Endothelial cell of hepatic sinusoid (primary cell): ENCODE results near the gene GPR132.
"Not testable (repeated sequence)": the region's sequence is repeated elsewhere in the genome, so short reads cannot be mapped to it uniquely, and the experiment has no call there.

Experiments
- in situ Hi-C: cut with HindIII; loops from 2 replicates; pipeline ENCODE4 v1.10.0; 2017; ENCODE audit warnings: low sequenced_read_pairs

GPR132 gene

DNA sequence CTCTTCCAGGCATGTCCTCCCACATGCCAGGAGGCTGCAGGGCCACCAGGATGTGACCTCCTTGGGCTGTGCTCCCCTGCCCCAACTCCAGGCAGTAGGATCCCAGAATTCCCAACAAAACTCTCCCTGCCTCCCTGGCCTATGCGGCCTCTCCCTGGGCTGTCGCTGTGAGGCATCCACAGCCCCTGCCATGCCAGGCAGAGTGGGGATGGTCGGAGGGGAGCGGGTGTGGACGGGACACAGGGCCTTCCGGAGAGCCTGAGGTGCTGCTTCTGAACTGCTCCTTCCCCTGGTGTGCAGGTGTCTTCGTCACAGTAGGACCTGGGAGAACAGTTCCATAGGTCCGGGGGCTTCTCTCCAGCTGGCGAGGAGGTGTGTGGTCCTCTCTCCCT lies 18.3 kb downstream of the GPR132 start:
- in situ Hi-C loops: no loop called here

GRCh38 chr14:105045710-105046326 lies 19.4 kb downstream of the GPR132 start:
- in situ Hi-C loops: no loop called here

- in situ Hi-C loops: no loop called here
Measured at GRCh38 chr14:105043641-105044040, 21.6 kb downstream of the GPR132 start.

DNA sequence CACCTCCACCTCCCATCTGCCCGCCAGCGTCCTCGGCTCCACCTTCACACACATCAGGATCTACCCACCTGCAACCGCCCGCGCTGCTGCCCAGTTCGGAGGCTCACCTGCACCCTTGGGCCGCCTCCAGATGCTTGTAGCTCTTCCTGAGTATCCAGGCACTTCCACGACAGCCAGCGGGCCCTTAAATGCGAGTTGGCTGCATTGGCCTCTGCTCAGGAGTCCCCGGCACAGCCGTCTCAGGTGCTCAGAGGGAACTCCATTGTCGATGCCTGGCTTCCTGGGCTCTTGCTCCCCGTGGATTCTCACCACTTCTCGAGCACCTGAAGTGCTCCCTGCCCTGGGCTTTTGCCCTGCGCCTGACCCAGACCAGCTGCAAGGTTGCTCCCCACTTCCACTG lies 22.4 kb downstream of the GPR132 start:
- in situ Hi-C loops: no loop called here

DNA sequence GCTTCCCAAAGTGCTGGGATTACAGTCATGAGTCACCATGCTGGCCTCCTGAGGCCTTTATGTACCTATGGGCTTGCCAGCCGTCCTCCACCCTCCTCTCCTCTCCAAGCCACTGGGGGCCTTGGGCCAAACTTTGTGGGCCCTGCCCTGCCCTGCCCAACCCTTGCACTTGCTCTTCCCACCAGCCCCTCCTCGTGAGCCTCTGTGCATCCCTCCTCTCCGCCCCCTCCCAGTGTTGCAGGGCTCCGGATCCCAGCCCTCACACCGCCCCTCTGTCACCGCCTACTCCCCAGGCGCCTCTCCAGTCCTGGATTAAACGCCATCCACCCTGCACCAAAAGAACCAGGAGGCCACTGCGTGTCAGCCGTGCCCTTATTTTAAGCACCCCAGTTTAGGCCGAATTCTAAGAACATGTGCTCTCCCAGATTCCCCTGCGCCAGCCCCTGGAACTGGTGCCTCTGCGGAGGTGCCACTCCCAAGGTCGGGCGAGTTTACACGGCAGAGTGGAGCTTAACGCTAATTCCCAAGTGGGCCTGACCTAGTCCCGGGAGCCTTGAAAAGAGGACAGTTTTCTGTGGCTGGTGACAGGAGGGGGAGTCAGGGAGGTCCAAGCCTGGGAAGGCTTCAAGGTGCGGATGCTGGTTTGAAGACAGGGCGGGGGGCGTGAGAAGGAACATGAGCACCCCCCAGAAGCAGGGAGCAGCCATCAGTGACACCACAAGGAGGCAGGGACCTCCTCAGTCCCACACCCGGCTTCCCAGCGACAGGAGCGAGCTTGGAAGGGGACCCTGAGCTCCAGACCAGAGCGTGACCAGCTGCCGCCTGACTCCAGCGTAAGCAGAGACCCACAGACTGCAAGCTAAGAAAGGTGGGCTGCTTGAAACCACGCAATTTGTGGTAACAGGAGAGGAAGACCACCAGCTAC lies 23.1 kb downstream of the GPR132 start:
- in situ Hi-C loops: no loop called here

GRCh38 chr14:105039458-105040205 lies 25.6 kb downstream of the GPR132 start:
- in situ Hi-C loops: no loop called here

- in situ Hi-C loops: not testable (repeated sequence)
Measured at GRCh38 chr14:105035616-105036015, 29.6 kb downstream of the GPR132 start.

DNA sequence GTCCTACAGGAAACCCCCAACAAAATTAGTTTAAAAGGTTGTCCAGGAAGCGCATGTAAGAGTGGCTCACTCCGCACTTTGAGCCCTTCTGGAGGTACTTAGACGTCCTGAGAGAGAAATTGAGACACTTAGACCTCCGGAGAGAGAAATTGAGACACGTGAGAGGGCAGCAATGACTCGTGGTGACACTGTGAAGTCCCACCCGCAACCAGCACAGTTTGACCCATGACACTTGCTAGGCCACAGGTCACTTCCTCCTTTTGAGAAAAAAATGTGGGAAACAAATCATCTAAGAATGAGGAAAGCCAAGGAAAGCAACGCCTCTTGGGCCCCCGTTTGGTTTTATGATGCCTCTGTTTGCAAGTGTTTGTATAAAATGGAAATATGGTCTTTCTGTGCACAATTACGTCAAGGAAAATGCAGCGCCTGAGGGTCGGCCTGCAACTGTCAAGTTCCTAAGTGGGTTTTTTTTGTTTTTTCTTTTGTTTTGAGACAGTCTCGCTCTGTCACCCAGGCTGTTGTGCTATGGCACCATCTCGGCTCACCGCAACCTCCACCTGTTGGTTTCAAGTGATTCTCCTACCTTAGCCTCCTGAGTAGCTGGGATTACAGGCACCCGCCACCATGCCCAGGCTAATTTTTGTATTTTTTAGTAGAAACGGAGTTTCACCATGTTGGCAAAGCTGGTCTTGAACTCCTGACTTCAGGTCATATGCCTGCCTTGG lies 30.8 kb downstream of the GPR132 start:
- in situ Hi-C loops: no loop called here

DNA sequence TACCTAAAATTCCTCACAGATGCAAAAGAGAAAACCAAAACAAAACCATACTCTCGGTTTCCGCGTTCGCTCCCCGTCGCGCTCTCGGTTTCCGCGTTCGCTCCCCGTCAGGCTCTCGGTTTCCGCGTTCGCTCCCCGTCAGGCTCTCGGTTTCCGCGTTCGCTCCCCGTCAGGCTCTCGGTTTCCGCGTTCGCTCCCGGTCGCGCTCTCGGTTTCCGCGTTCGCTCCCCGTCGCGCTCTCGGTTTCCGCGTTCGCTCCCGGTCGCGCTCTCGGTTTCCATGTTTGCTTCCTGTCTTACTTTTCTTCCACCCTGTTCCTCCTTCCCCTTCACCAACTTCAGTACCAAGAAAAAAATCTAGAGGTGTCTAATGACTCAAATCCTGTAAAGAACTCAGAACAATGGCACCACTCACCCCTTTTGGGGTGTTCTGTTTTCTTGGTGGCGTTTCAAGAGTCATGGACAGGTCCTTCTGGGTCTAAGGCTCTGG lies 31.8 kb downstream of the GPR132 start:
- in situ Hi-C loops: not testable (repeated sequence)

DNA sequence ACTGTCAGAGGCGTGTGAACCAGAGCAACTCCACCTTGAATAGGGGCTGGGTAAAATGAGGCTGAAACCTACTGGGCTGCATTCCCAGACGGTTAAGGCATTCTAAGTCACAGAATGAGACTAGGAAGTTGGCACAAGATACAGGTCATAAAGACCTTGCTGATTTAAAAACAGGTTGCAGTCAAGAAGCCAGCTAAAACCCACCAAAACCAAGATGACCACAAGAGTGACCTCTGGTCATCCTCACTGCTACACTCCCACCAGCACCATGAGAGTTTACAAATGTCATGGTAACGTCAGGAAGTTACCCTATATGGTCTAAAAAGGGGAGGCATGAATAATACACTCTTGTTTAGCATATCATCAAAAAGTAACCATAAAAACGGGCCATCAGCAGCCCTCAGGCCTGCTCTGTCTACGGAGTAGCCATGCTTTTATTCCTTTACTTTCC lies 32.8 kb downstream of the GPR132 start:
- in situ Hi-C loops: not testable (repeated sequence)

- in situ Hi-C loops: no loop called here
Measured at GRCh38 chr14:105030836-105031396, 34.3 kb downstream of the GPR132 start.

DNA sequence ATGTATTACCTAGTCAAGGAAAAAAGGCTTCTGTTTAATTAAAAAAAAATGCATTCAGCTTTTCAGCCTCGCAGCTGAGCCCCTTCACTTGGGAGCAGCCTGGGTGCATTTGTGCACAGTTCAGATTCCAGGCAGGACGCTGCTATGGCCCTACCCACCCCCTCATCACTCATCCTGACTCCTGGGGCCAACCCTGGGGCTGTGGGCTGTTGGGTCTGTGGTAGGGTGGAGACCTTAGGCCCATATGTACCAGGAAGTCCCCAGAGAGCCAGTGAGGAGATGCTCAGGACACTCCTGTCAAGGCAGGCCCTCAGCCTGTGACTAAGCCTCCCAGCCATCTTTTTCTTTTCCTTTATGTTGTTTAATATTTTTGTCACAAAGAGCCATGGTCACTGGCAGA lies 35.0 kb downstream of the GPR132 start:
- in situ Hi-C loops: no loop called here

- in situ Hi-C loops: no loop called here
Measured at GRCh38 chr14:105029402-105029801, 35.8 kb downstream of the GPR132 start.

- in situ Hi-C loops: no loop called here
Measured at GRCh38 chr14:105028251-105028927, 36.8 kb downstream of the GPR132 start.

- in situ Hi-C loops: not testable (repeated sequence)
Measured at GRCh38 chr14:105027718-105028117, 37.5 kb downstream of the GPR132 start.

- in situ Hi-C loops: no loop called here
Measured at GRCh38 chr14:105026802-105027563, 38.2 kb downstream of the GPR132 start.

- in situ Hi-C loops: no loop called here
Measured at GRCh38 chr14:105026033-105026785, 39.0 kb downstream of the GPR132 start.

DNA sequence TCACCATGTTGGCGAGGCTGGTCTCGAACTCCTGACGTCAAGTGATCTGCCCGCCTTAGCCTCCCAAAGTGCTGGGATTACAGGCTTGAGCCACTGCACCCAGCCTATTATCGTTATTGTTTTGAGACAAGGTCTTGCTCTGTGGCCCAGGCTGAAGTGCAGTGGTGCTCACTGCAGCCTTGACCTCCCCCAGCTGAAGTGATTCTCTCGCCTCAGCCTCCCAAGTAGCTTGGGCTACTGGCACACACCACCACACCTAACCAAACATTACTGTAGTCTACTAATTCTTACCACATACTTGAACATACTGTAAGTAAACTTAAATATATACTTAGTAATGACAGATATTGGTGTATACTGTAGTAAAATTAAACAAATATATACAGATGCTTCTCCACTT lies 39.8 kb downstream of the GPR132 start:
- in situ Hi-C loops: no loop called here
